Mammary epithelial cell (primary cell): ENCODE results near the gene KPNA6.

ENCODE experiments used
- CTCF ChIP-seq, 2 donors: IDR thresholded peaks in 1 of 2; conservative IDR thresholded peaks in 1 of 2; 2 replicates each; pipeline ENCODE4 v1.5.1; 2011 to 2012; ENCODE audit warnings: inconsistent platforms in 2 of 2, low read length in 2 of 2, mild to moderate bottlenecking in 2 of 2, control low read depth in 1 of 2, low read depth in 1 of 2; ENCODE audit not compliant: insufficient read depth in 1 of 2; ENCODE audit errors: extremely low read depth in 1 of 2
- EZH2 ChIP-seq: IDR thresholded peaks from 2 replicates; pipeline ENCODE4 v1.6.1; 2012; ENCODE audit warnings: low read length, inconsistent platforms, borderline replicate concordance

DNA sequence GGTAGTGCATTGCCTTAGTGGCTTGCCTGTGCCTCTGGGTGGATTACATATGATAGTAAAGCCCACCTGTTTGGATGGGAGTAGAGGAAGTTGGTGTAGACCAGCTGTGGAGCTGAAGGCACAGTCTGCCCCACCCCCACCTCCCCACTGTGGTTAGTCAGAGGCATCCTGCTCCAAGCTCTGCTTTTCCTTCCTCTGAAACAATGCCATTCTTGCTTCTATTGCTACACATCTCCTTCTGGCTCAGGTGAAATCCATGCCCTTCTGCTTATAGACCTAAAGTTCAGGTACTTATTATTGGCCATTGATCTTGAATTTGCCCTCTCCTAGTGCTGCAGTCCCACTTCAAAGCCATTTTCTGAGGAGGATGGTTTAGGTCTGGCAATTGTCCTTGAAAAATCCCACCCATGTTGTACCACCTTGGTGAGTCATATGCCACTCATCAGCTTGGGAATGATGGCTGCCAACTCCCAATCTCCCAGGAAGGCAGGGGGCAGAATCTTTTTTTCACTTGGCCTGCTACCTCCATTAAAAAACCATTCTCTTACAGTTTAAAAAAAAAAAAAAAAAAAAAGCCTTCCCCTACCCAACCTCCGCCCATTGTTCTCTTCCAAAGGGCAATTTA is 64.9 kb downstream of the KPNA6 start:
- TF ChIP-seq CTCF (conservative IDR thresholded peaks at IDR 0.05 in 1 of 2, IDR thresholded peaks at IDR 0.05 in 1 of 2; ENCODE audit: extremely low read depth in 1 of 2, insufficient read depth in 1 of 2, low read depth in 1 of 2, low read length in 2 of 2) (no peak), EZH2 (no peak)
